HG02678 (cell line): ENCODE measurements around the gene MATN4.

Experiments used
- ATAC-seq: cut with Tn5 transposase; IDR thresholded peaks from one replicate; pipeline ENCODE4 v1.9.1; 2021; ENCODE audit warnings: mild to moderate bottlenecking, moderate library complexity; ENCODE audit not compliant: unreplicated experiment

Gene MATN4

GRCh38 chr20:45316150-45317080 lies 8.3 kb upstream of the MATN4 start:
- no peak for ATAC-seq

GRCh38 chr20:45315672-45316071 lies 7.6 kb upstream of the MATN4 start:
- no peak for ATAC-seq

- ATAC-seq: no peak
Observed at GRCh38 chr20:45313943-45314342, 5.8 kb upstream of the MATN4 start.

GRCh38 chr20:45313065-45313695 lies 5.1 kb upstream of the MATN4 start:
- ATAC-seq: no peak

GRCh38 chr20:45312241-45312640 lies 4.1 kb upstream of the MATN4 start:
- ATAC-seq: no peak

- no peak for ATAC-seq
Observed at GRCh38 chr20:45311589-45312211, 3.6 kb upstream of the MATN4 start.

GRCh38 chr20:45309075-45309474 lies 976 bp upstream of the MATN4 start:
- ATAC-seq: no peak

- ATAC-seq: no peak
Observed at GRCh38 chr20:45307076-45307640, 941 bp downstream of the MATN4 start.

- ATAC-seq: no peak
Observed at GRCh38 chr20:45306431-45306982, 1.6 kb downstream of the MATN4 start, which contains the start of gene RBPJL. RBPJL (plus strand) TSS chr20:45306840; CDS start chr20:45306923, 83 bp downstream.

- ATAC-seq: no peak
Observed at GRCh38 chr20:45305262-45305661, 2.8 kb downstream of the MATN4 start.

GRCh38 chr20:45304464-45304999 lies 3.6 kb downstream of the MATN4 start:
- ATAC-seq: no peak

- ATAC-seq: no peak
Observed at GRCh38 chr20:45303586-45304463, 4.3 kb downstream of the MATN4 start.

GRCh38 chr20:45301824-45302271 lies 6.3 kb downstream of the MATN4 start:
- no peak for ATAC-seq

- no peak for ATAC-seq
Observed at GRCh38 chr20:45300961-45301360, 7.1 kb downstream of the MATN4 start.

- no peak for ATAC-seq
Observed at GRCh38 chr20:45299786-45300185, 8.3 kb downstream of the MATN4 start.

- ATAC-seq: no peak
Observed at GRCh38 chr20:45297786-45298497, 10.2 kb downstream of the MATN4 start.

GRCh38 chr20:45294659-45295058 lies 13.4 kb downstream of the MATN4 start:
- no peak for ATAC-seq

GRCh38 chr20:45294003-45294368 lies 14.1 kb downstream of the MATN4 start:
- ATAC-seq: no peak
